UCSD-AML1 (cell line): ENCODE data around the gene TNIK.

Experiments used
- DNase-seq: peaks from one replicate; lab custom pipeline; 2025; ENCODE audit not compliant: unreplicated experiment; lab: John Stamatoyannopoulos, UW

TNIK gene

DNA sequence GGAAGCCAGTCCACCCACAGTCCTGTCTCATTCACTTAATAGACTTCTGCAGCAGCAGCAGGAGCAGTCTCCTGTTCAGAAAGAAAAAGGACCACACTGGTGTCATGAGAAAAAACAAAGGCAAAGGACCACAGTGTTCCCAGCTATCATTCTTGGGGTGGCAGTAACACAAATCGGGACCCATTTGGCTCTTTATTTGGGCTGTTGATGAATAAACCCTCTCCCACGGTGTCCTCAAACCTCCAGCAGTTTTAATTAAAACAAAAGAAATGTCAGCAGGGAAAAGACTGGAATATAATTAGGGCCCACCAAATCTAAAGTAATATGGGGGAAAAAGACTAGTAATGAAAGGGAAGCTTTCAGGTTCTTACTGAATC, 223.2 kb downstream of the TNIK start:
- no peak for DNase-seq

GRCh38 chr3:171236265-171237008, 223.8 kb downstream of the TNIK start:
- no peak for DNase-seq

GRCh38 chr3:171234298-171235010, 225.8 kb downstream of the TNIK start:
- no peak for DNase-seq

- no peak for DNase-seq
Observed at GRCh38 chr3:171231361-171231760, 228.8 kb downstream of the TNIK start.

GRCh38 chr3:171230865-171231264, 229.3 kb downstream of the TNIK start:
- DNase-seq: no peak

GRCh38 chr3:171229173-171229572, 231.0 kb downstream of the TNIK start:
- DNase-seq: no peak

- DNase-seq: no peak
Observed at GRCh38 chr3:171228240-171228639, 232.0 kb downstream of the TNIK start.

- no peak for DNase-seq
Observed at GRCh38 chr3:171227828-171228227, 232.4 kb downstream of the TNIK start.

DNA sequence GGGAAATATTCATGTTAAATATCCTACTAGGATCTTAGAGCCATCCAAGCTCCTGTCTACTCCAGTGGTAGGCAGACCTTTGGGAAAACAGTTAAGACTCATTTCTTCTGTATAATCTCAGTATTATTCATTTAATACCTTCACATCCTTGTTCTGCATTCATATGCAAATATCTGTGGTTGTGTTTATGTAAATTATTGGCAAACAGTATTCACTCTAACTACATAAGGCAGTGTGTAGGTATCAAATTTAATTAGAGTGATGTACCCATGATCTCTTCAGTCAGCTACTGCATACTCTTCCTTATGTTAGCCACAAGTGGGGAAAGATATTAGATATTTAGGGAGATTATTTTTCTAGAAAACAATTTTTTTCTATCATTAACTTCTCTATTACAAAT, 232.8 kb downstream of the TNIK start:
- no peak for DNase-seq

- DNase-seq: no peak
Observed at GRCh38 chr3:171226794-171227193, 233.4 kb downstream of the TNIK start.

DNA sequence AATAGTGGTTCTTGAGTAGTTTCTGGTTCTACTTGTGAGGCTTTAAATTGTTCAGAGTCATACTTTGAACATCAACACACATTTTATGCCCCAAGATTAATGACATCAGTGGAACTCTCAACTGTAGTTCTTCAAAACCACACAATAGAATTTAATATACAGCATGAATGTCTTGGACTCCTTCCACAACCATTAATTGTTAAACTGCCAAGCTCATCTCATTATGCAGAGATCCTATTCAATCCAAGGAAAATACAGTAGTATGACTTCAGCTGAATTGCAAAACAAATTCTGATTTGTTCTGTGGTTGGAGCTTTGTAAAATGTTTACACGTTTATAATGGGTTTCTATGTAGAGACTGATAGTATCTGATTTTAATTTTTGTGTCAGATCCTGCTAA, 234.5 kb downstream of the TNIK start:
- DNase-seq: no peak

DNA sequence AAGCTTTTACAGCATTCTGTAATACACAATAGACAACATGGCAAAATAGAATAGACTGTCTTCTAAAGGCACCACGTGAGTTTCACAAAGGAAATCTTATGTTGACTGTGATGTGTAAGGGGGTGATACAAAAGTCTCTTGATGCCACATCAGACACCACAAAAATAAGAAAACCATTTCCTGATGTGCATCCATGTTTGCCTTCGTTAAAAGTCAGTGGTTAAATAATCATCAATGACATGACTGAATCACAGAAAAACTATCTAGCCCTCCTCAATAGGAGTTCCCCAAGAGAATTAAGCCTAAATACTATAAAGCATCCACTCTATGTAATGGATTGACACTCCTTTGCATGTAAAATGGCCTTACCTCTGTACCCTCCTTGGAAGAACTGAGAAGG, 235.0 kb downstream of the TNIK start:
- DNase-seq: no peak

GRCh38 chr3:171223396-171223795, 236.8 kb downstream of the TNIK start:
- DNase-seq: no peak

GRCh38 chr3:171222995-171223394, 237.2 kb downstream of the TNIK start:
- DNase-seq: no peak

GRCh38 chr3:171221597-171221996, 238.6 kb downstream of the TNIK start:
- no peak for DNase-seq

DNA sequence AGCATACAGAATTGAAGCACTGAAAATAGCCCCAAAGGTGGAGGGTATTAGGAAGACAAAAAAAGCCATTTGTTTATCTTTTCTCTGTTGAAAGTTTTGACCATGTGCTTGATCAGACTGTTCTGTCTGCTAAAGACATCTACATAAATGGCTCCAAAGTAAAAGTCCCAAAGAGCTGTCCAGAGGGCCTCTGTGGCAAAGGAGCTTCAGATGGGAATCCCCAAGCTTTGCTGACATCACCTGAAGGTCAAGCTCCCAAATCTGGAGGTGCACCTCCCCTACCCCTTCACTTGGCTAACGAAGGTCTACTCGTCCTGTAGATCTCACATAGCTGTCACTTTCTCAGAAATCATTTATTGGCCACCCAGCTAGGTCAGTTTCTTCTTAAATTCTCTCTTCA, 239.1 kb downstream of the TNIK start:
- DNase-seq: no peak

DNA sequence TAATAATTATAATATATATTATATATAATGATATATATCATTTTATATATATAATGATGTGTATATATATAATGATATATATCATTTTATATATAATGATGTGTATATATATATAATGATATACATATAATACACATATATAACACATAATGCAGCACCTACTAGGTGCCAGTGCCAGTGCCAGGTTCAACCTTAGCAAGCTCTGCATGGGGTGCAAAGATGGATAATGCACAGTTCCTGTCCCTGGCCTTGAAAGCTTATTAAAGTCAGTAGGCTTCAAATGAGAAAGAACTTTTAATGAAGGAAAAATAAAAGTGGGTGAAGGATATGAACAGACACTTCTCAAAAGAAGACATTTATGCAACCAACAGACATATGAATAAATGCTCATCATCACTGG, 240.9 kb downstream of the TNIK start:
- DNase-seq: no peak

GRCh38 chr3:171218069-171218468, 242.1 kb downstream of the TNIK start:
- DNase-seq: no peak

DNA sequence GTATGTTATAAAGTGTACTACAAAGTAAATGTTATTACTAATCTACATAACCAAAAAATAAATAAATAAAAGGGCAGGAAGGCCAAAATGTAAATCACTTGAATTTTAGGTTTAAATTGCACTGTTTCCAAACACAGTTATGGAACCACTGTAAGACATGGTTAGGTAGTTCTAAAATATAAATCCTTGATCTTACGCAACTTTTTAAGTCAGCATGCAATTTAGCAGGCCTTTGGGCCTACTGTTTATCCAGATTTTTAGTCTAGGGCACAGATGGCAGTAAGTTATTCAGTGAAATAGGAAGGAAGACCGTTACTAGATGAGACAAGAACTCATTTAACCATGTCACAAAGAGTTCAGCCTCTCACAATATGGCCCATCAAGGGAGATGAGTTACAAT, 246.3 kb downstream of the TNIK start:
- DNase-seq: no peak

- DNase-seq: no peak
Observed at GRCh38 chr3:171213178-171213577, 247.0 kb downstream of the TNIK start.

- DNase-seq: no peak
Observed at GRCh38 chr3:171212648-171213047, 247.6 kb downstream of the TNIK start.

GRCh38 chr3:171206283-171206682, 253.9 kb downstream of the TNIK start:
- no peak for DNase-seq

GRCh38 chr3:171204942-171205341, 255.3 kb downstream of the TNIK start:
- DNase-seq: no peak
